IPS DF 6.9 (cell line): ENCODE measurements around the gene NLRP8.

Source experiments
- DNase-seq: peaks from one replicate; pipeline ENCODE4 v3.0.0-alpha.2; 2013; ENCODE audit warnings: low read depth, low spot score
- H3K27ac ChIP-seq: one replicate; pipeline ENCODE4 v1.5.1; 2013; ENCODE audit warnings: low read length, control low read depth
- H3K27me3 ChIP-seq: 2 replicates; pipeline ENCODE4 v1.6.1; 2013; ENCODE audit warnings: mild to moderate bottlenecking, low read length; ENCODE audit not compliant: control insufficient read depth, insufficient read depth
- H3K36me3 ChIP-seq: 2 replicates; pipeline ENCODE4 v1.6.1; 2013; ENCODE audit warnings: low read length; ENCODE audit not compliant: control insufficient read depth, insufficient read depth
- H3K4me1 ChIP-seq: 2 replicates; pipeline ENCODE4 v1.6.1; 2013; ENCODE audit warnings: low read length; ENCODE audit not compliant: control insufficient read depth, insufficient read depth
- H3K4me3 ChIP-seq: 2 replicates; pipeline ENCODE4 v1.5.1; 2013; ENCODE audit warnings: mild to moderate bottlenecking, low read length
- H3K9me3 ChIP-seq: 2 replicates; pipeline ENCODE4 v1.6.1; 2013; ENCODE audit warnings: low read length, inconsistent platforms; ENCODE audit not compliant: control insufficient read depth, insufficient read depth
- WGBS: extraction: QIAGEN DNeasy Blood & Tissue Kit; methylation state at CpG from one replicate; pipeline ENCODE4 v1.1.7; 2013; ENCODE audit warnings: mixed read lengths, missing lambda C conversion rate; ENCODE audit not compliant: insufficient read length, insufficient coverage; 5-methylcytosine and 5-hydroxymethylcytosine counted together

The NLRP8 gene

GRCh38 chr19:55947532-55947931, at the start of gene NLRP8:
Gene NLRP8 (plus strand): TSS chr19:55947832.
- no peak within 1 kb of the TSS for H3K4me3 ChIP-seq

GRCh38 chr19:55898911-55899310, 48.7 kb upstream of the NLRP8 start:
- Histone ChIP-seq H3K9me3 (peaks cover 24% of the 10 kb centered on the region), H3K4me3 (no peak overlapping the region), H3K36me3 (no peaks in the 10 kb centered on the region), H3K27me3 (no peaks in the 10 kb centered on the region), H3K27ac (no peak overlapping the region), H3K4me1 (no peaks in the 10 kb centered on the region)
- DNase-seq = no peak
- no CpG with 5 or more reads among the region's 12 CpGs for WGBS

More at GRCh38 chr19:55947532-55947931, at the start of gene NLRP8:
- no peak for DNase-seq
- Histone ChIP-seq H3K9me3 (peaks cover 12% of the 10 kb centered on the region), H3K27me3 (no peaks in the 10 kb centered on the region), H3K36me3 (no peaks in the 10 kb centered on the region), H3K4me1 (no peaks in the 10 kb centered on the region), H3K27ac (no peak within 1 kb of the TSS)
- no CpG with 5 or more reads among the region's 8 CpGs for WGBS

DNA sequence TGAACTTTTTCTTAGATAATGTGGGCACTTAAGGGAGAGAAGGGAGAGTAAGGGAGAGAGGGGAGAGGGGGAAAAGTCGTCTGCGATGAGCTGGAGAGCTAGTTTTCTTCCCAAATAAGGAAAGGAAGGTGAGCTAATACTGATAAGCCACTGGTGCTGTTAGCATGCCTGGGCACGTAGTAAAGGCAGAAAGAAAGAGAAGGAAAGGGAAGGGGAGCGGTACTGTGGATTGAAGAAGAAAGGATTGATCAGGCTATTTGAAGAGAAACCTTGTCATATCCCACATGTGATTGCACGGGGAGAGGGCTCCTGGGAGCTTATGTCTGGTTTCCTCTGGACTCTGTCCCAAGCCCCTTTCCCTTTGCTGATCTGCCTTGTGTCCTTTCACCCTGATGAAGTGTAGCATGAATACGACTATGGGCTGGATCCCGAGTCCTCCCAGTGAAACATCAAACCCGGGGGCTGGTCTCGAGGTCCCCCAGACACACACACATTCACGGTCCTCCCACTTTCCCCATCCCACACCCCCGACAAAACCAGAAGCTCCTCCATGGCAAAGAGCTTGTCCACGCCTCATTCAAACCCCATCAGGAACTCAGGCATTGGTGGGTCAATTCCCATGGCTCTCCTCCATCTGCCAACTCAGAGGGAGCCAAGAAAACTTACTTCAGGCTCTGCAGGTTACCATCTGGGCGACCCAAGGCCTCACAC, 46.1 kb upstream of the NLRP8 start:
- Histone ChIP-seq H3K27me3 (no peaks in the 10 kb centered on the region), H3K36me3 (no peaks in the 10 kb centered on the region), H3K4me3 (no peak overlapping the region), H3K9me3 (peaks cover 23% of the 10 kb centered on the region), H3K27ac (no peak overlapping the region), H3K4me1 (no peaks in the 10 kb centered on the region)
- DNase-seq = no peak
- WGBS = no CpG with 5 or more reads among the region's 13 CpGs

- WGBS = no CpG with 5 or more reads among the region's 9 CpGs
- Histone ChIP-seq H3K36me3 (no peaks in the 10 kb centered on the region), H3K9me3 (peaks cover 23% of the 10 kb centered on the region), H3K27ac (no peak overlapping the region), H3K4me3 (no peak overlapping the region), H3K4me1 (no peaks in the 10 kb centered on the region), H3K27me3 (no peaks in the 10 kb centered on the region)
- no peak for DNase-seq
Measured at GRCh38 chr19:55902080-55902751, 45.4 kb upstream of the NLRP8 start.

GRCh38 chr19:55907286-55907685, 40.3 kb upstream of the NLRP8 start:
- Histone ChIP-seq H3K4me1 (no peaks in the 10 kb centered on the region), H3K36me3 (no peaks in the 10 kb centered on the region), H3K27me3 (no peaks in the 10 kb centered on the region), H3K27ac (no peak overlapping the region), H3K4me3 (no peak overlapping the region), H3K9me3 (peaks cover 18% of the 10 kb centered on the region)
- WGBS = no CpG with 5 or more reads among the region's 7 CpGs
- DNase-seq = no peak

- WGBS = no CpG with 5 or more reads among the region's 3 CpGs
- no peak overlapping the region for H3K4me3 ChIP-seq
- H3K9me3 ChIP-seq = peaks cover 17% of the 10 kb centered on the region
- no peaks in the 10 kb centered on the region for H3K4me1 ChIP-seq
- H3K27ac ChIP-seq = no peak overlapping the region
- H3K27me3 ChIP-seq = no peaks in the 10 kb centered on the region
- no peak for DNase-seq
- no peaks in the 10 kb centered on the region for H3K36me3 ChIP-seq
Measured at GRCh38 chr19:55907746-55908145, 39.9 kb upstream of the NLRP8 start.

DNA sequence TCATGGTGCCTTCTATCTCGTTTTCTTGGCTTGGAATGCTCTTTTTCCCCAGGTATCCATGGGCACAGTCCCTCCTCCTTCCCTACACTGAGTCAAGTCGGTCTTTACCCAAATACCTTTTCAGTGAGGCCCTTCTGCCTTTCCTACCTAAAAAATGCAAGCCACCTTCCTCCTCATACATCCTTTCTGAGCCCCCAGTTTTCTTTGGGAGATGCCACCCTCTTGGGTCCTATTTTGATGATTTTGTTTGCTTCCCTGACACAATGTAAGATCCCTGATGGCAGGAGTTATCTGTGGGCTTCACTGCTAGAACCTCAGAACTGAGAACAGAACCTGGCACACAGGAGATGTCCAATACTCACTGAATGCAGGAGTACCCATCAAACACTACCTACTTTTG, 37.8 kb upstream of the NLRP8 start:
- H3K27me3 ChIP-seq = no peaks in the 10 kb centered on the region
- no CpG with 5 or more reads among the region's 2 CpGs for WGBS
- no peak overlapping the region for H3K4me3 ChIP-seq
- H3K4me1 ChIP-seq = no peaks in the 10 kb centered on the region
- no peak overlapping the region for H3K27ac ChIP-seq
- DNase-seq = no peak
- peaks cover 15% of the 10 kb centered on the region for H3K9me3 ChIP-seq
- no peaks in the 10 kb centered on the region for H3K36me3 ChIP-seq

GRCh38 chr19:55912916-55913315, 34.7 kb upstream of the NLRP8 start:
- WGBS = no CpG with 5 or more reads among the region's 7 CpGs
- Histone ChIP-seq H3K4me3 (no peak overlapping the region), H3K9me3 (peaks cover 13% of the 10 kb centered on the region)

GRCh38 chr19:55913643-55914268, 33.9 kb upstream of the NLRP8 start:
- no peaks in the 10 kb centered on the region for H3K36me3 ChIP-seq
- WGBS = no CpG with 5 or more reads among the region's 9 CpGs
- H3K4me3 ChIP-seq = no peak overlapping the region
- H3K27me3 ChIP-seq = no peaks in the 10 kb centered on the region
- H3K27ac ChIP-seq = no peak overlapping the region
- no peaks in the 10 kb centered on the region for H3K4me1 ChIP-seq
- no peak for DNase-seq
- peaks cover 13% of the 10 kb centered on the region for H3K9me3 ChIP-seq

More at GRCh38 chr19:55912916-55913315, 34.7 kb upstream of the NLRP8 start:
- no peak for DNase-seq
- Histone ChIP-seq H3K27me3 (no peaks in the 10 kb centered on the region), H3K36me3 (no peaks in the 10 kb centered on the region), H3K27ac (no peak overlapping the region), H3K4me1 (no peaks in the 10 kb centered on the region)

DNA sequence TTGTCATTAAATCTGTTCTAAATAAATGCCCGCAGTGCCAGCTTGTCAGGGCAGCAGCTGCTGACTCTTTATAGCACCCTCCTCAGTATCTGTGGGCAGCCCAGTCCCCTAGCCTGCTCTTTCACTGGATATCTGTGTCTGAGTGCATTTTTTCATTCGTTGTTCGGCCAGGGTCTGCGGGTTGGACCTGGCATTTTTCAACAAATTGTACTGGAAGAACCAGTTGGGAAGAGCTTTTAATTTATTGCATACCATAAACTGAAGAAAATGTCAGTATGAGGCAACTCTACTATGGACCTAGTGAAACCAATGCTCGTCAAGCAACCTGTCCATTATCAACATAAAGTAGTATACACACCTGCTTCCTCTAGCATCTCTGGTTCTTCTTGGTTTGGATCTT, 24.1 kb upstream of the NLRP8 start:
- Histone ChIP-seq H3K27ac (no peak overlapping the region), H3K9me3 (peaks cover 9% of the 10 kb centered on the region), H3K4me3 (no peak overlapping the region), H3K4me1 (no peaks in the 10 kb centered on the region), H3K36me3 (no peaks in the 10 kb centered on the region), H3K27me3 (no peaks in the 10 kb centered on the region)
- no peak for DNase-seq
- WGBS = no CpG with 5 or more reads among the region's 5 CpGs
